DND-41 (cell line): ENCODE measurements around the gene SLC38A8.

ENCODE experiments used
- CTCF ChIP-seq: IDR thresholded peaks from 2 replicates; pipeline ENCODE4 v1.5.1; 2012; ENCODE audit warnings: borderline replicate concordance, low read length, moderate library complexity, mild to moderate bottlenecking; ENCODE audit not compliant: poor library complexity, severe bottlenecking; ENCODE audit errors: extremely low read depth
- EZH2 ChIP-seq: IDR thresholded peaks from 3 replicates; pipeline ENCODE4 v1.6.1; 2012; ENCODE audit warnings: borderline replicate concordance, low read depth, mild to moderate bottlenecking, moderate library complexity, low read length, inconsistent platforms; ENCODE audit not compliant: severe bottlenecking

GRCh38 chr16:83998091-83998490 is 44.5 kb downstream of the SLC38A8 start:
- TF ChIP-seq CTCF (no peak), EZH2 (no peak)
